ENCODE results near the gene NBDY.
"Not testable (repeated sequence)": the region's sequence is repeated elsewhere in the genome, so short reads cannot be mapped to it uniquely, and the experiment has no call there.

NBDY gene

GRCh38 chrX:56780681-56781649 lies 51.9 kb downstream of the NBDY start:
- not testable (repeated sequence) for H3K4me1 ChIP-seq (ENCODE audit: control insufficient read depth, insufficient read depth, low read length, unreplicated experiment); H2AFZ ChIP-seq (ENCODE audit: low read length, unreplicated experiment); H3K27ac ChIP-seq (ENCODE audit: low read depth, low read length); H3K27me3 ChIP-seq (ENCODE audit: insufficient read depth, low read length); H3K36me3 ChIP-seq (ENCODE audit: insufficient read depth, low read length); H3K4me3 ChIP-seq (ENCODE audit: low read depth, low read length); H3K79me2 ChIP-seq (ENCODE audit: control insufficient read depth, insufficient read depth, low read length, unreplicated experiment)

DNA sequence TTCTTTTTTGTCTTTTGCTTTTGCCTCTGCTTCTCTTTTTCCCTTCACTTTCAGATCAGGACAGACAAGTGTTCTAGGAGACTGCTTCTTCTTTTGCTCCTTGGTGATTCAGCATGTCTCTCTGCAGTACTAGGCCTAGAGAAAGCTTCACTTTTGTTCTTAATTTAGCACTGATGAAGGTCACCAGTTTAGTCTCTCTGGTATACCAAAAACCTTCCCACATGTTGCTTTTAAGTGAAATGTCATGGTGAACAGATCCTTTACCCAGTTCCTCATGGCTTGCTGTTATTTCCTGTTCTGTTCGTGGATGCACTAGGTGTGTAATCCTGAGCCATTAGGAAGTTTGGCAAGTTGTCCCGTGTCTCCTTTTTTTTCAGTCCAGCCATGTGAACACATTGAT lies 53.3 kb downstream of the NBDY start:
- H3K36me3 ChIP-seq (ENCODE audit: insufficient read depth, low read length) = no peaks in the 10 kb centered on the region
- no peak overlapping the region for H3K4me3 ChIP-seq (ENCODE audit: low read depth, low read length)
- no peaks in the 10 kb centered on the region for H3K4me1 ChIP-seq (ENCODE audit: control insufficient read depth, insufficient read depth, low read length, unreplicated experiment)
- H2AFZ ChIP-seq (ENCODE audit: low read length, unreplicated experiment) = no peak overlapping the region
- no peaks in the 10 kb centered on the region for H3K27me3 ChIP-seq (ENCODE audit: insufficient read depth, low read length)
- no peak overlapping the region for H3K27ac ChIP-seq (ENCODE audit: low read depth, low read length)
- no peaks in the 10 kb centered on the region for H3K79me2 ChIP-seq (ENCODE audit: control insufficient read depth, insufficient read depth, low read length, unreplicated experiment)

DNA sequence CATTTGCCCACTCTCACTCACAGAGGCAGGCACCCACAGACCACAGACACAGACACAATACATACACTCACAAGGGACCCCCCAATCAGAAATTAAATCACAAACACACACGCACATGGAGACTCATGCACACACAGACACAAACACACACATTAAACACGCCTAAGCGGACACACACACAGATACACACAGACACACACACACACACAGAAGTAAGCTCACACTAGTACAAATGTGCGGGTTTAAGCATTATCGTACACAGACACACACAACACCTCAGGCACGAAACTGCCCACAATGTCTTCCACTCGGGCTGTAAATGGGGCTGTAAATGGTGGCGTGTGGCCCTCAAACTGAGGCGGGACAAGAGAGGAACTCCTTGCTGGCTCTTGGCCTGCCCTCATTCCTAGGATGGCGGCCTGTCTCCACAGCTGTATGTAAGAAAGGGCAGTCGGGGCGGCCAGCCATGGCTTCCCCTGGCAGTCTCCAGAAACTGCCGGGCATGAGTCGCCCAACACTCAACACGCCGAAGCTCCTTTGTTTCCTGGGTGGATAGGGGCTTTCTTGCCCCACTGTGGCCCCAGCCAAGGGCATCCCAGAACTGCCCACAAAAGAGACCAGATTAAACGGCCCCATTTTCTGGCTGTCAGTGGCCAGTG lies 53.9 kb downstream of the NBDY start:
- no peak overlapping the region for H3K27ac ChIP-seq (ENCODE audit: low read depth, low read length)

DNA sequence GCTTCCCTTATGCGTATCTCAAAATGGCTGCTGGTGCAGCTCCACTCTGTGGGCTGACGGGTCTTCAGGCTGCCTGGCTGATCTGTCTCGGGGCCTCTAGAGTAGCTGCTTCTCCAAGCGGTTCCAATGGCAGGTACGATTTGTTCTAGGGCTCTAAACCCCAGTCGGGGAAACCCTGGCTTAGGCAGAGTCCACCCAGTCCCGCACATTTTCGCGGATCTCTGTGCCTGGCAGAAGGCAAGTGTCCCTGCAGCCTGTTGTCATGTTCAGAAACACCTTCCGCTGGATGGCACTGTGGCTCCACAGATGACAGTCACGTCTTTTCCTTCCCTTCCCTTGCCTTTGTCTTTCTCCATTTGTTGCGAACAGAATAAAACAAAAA lies 54.4 kb downstream of the NBDY start:
- Histone ChIP-seq H3K27ac (ENCODE audit: low read depth, low read length) (no peak overlapping the region), H2AFZ (ENCODE audit: low read length, unreplicated experiment) (no peak overlapping the region), H3K79me2 (ENCODE audit: control insufficient read depth, insufficient read depth, low read length, unreplicated experiment) (no peaks in the 10 kb centered on the region), H3K4me3 (ENCODE audit: low read depth, low read length) (no peak overlapping the region), H3K27me3 (ENCODE audit: insufficient read depth, low read length) (no peaks in the 10 kb centered on the region), H3K36me3 (ENCODE audit: insufficient read depth, low read length) (no peaks in the 10 kb centered on the region), H3K4me1 (ENCODE audit: control insufficient read depth, insufficient read depth, low read length, unreplicated experiment) (no peaks in the 10 kb centered on the region)

More for the DNA sequence above, 53.9 kb downstream of the NBDY start:
- Histone ChIP-seq H3K4me1 (ENCODE audit: control insufficient read depth, insufficient read depth, low read length, unreplicated experiment) (no peaks in the 10 kb centered on the region), H2AFZ (ENCODE audit: low read length, unreplicated experiment) (no peak overlapping the region), H3K36me3 (ENCODE audit: insufficient read depth, low read length) (no peaks in the 10 kb centered on the region), H3K4me3 (ENCODE audit: low read depth, low read length) (no peak overlapping the region), H3K79me2 (ENCODE audit: control insufficient read depth, insufficient read depth, low read length, unreplicated experiment) (no peaks in the 10 kb centered on the region), H3K27me3 (ENCODE audit: insufficient read depth, low read length) (no peaks in the 10 kb centered on the region)

DNA sequence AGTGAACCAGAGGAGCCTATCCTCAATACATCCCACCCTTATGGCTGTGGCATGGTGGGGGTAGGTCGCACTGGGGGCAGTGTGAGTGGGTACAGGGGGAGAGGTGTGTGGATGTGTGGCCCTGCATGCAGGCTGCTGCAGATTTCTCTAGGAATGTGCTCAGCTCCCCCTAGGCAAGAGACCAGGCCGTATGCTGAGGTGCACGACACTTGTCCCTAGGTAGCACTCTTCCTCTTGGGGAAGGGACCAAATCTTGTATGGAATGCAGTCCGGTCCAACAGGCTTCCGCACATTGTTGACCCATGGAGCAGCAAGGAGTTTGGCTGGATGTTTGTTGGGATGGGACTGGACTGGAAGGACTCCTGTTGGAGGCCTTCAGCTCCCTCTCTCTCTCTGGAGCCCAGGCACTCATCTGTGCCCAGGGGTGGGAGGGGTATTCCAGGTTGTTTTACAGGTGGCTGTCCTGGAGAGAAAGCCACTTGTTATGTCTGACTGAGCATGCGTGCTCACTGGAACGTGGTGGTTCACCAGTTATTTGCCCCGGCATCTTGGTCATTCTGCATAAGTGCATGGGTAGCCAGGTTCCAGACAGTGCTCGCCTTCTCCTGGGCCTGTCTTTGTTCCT lies 55.1 kb downstream of the NBDY start:
- Histone ChIP-seq H3K79me2 (ENCODE audit: control insufficient read depth, insufficient read depth, low read length, unreplicated experiment) (no peaks in the 10 kb centered on the region), H3K27ac (ENCODE audit: low read depth, low read length) (no peak overlapping the region), H3K36me3 (ENCODE audit: insufficient read depth, low read length) (no peaks in the 10 kb centered on the region), H2AFZ (ENCODE audit: low read length, unreplicated experiment) (no peak overlapping the region), H3K27me3 (ENCODE audit: insufficient read depth, low read length) (no peaks in the 10 kb centered on the region), H3K4me3 (ENCODE audit: low read depth, low read length) (no peak overlapping the region), H3K4me1 (ENCODE audit: control insufficient read depth, insufficient read depth, low read length, unreplicated experiment) (no peaks in the 10 kb centered on the region)

DNA sequence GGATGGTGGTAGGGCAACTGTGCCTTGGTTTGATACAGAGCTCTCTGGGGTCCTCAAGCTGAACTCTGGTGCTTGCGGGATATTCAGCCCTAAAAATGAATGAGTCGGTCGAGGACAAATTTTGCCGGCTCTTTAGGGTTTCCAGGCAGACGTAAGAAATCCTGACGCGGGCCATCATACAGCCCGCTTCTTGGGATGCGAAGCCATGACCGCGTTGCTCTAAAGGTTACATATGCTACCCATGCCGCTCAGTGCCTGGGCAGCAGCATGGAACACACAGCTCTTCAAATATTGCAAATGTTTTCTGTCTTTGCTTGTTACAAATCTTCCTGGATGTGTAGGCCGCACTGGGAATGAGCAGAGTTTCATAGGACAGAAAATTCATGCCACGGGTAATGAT lies 55.6 kb downstream of the NBDY start:
- H3K36me3 ChIP-seq (ENCODE audit: insufficient read depth, low read length) = no peaks in the 10 kb centered on the region
- H3K79me2 ChIP-seq (ENCODE audit: control insufficient read depth, insufficient read depth, low read length, unreplicated experiment) = no peaks in the 10 kb centered on the region
- H3K27ac ChIP-seq (ENCODE audit: low read depth, low read length) = no peak overlapping the region
- H3K4me3 ChIP-seq (ENCODE audit: low read depth, low read length) = no peak overlapping the region
- H3K27me3 ChIP-seq (ENCODE audit: insufficient read depth, low read length) = no peaks in the 10 kb centered on the region
- H2AFZ ChIP-seq (ENCODE audit: low read length, unreplicated experiment) = no peak overlapping the region
- H3K4me1 ChIP-seq (ENCODE audit: control insufficient read depth, insufficient read depth, low read length, unreplicated experiment) = no peaks in the 10 kb centered on the region

DNA sequence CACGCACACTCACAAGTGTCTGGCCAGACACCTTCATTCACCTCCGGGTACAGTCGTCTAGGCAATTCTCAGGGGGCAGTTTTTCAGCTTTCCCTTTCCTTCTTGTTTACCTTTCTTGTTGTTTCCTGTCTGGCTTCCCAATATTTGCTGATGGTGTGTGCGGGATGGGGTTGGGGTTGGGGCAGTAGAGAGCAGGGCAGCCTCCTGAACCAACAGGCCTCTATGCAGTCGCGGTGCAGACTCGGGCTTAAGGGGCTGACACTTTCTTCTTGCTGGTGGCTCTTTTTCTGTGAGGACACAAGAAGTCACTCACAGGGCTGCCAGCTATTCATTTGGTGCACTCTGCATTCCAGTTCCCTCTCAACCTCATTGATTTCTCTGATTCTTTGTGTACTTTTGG lies 56.4 kb downstream of the NBDY start:
- Histone ChIP-seq H3K4me3 (ENCODE audit: low read depth, low read length) (no peak overlapping the region), H3K27me3 (ENCODE audit: insufficient read depth, low read length) (no peaks in the 10 kb centered on the region), H3K4me1 (ENCODE audit: control insufficient read depth, insufficient read depth, low read length, unreplicated experiment) (no peaks in the 10 kb centered on the region), H3K36me3 (ENCODE audit: insufficient read depth, low read length) (no peaks in the 10 kb centered on the region), H3K79me2 (ENCODE audit: control insufficient read depth, insufficient read depth, low read length, unreplicated experiment) (no peaks in the 10 kb centered on the region), H3K27ac (ENCODE audit: low read depth, low read length) (no peak overlapping the region), H2AFZ (ENCODE audit: low read length, unreplicated experiment) (no peak overlapping the region)

GRCh38 chrX:56786889-56787733 lies 58.1 kb downstream of the NBDY start:
- H3K79me2 ChIP-seq (ENCODE audit: control insufficient read depth, insufficient read depth, low read length, unreplicated experiment) = no peaks in the 10 kb centered on the region
- no peaks in the 10 kb centered on the region for H3K4me1 ChIP-seq (ENCODE audit: control insufficient read depth, insufficient read depth, low read length, unreplicated experiment)
- no peaks in the 10 kb centered on the region for H3K27me3 ChIP-seq (ENCODE audit: insufficient read depth, low read length)
- H3K27ac ChIP-seq (ENCODE audit: low read depth, low read length) = no peak overlapping the region
- no peak overlapping the region for H2AFZ ChIP-seq (ENCODE audit: low read length, unreplicated experiment)
- H3K36me3 ChIP-seq (ENCODE audit: insufficient read depth, low read length) = no peaks in the 10 kb centered on the region
- no peak overlapping the region for H3K4me3 ChIP-seq (ENCODE audit: low read depth, low read length)

GRCh38 chrX:56787734-56788152 lies 58.7 kb downstream of the NBDY start:
- no peaks in the 10 kb centered on the region for H3K4me1 ChIP-seq (ENCODE audit: control insufficient read depth, insufficient read depth, low read length, unreplicated experiment)
- H3K27ac ChIP-seq (ENCODE audit: low read depth, low read length) = no peak overlapping the region
- H3K4me3 ChIP-seq (ENCODE audit: low read depth, low read length) = no peak overlapping the region
- H3K36me3 ChIP-seq (ENCODE audit: insufficient read depth, low read length) = no peaks in the 10 kb centered on the region
- no peaks in the 10 kb centered on the region for H3K27me3 ChIP-seq (ENCODE audit: insufficient read depth, low read length)
- H3K79me2 ChIP-seq (ENCODE audit: control insufficient read depth, insufficient read depth, low read length, unreplicated experiment) = no peaks in the 10 kb centered on the region
- no peak overlapping the region for H2AFZ ChIP-seq (ENCODE audit: low read length, unreplicated experiment)

GRCh38 chrX:56788229-56788628 lies 59.2 kb downstream of the NBDY start:
- H3K4me1 ChIP-seq (ENCODE audit: control insufficient read depth, insufficient read depth, low read length, unreplicated experiment) = peaks cover 2% of the 10 kb centered on the region
- H3K27ac ChIP-seq (ENCODE audit: low read depth, low read length) = no peak overlapping the region
- H3K4me3 ChIP-seq (ENCODE audit: low read depth, low read length) = no peak overlapping the region

More at GRCh38 chrX:56788229-56788628, 59.2 kb downstream of the NBDY start:
- H3K79me2 ChIP-seq (ENCODE audit: control insufficient read depth, insufficient read depth, low read length, unreplicated experiment) = no peaks in the 10 kb centered on the region
- H3K27me3 ChIP-seq (ENCODE audit: insufficient read depth, low read length) = no peaks in the 10 kb centered on the region
- no peak overlapping the region for H2AFZ ChIP-seq (ENCODE audit: low read length, unreplicated experiment)
- H3K36me3 ChIP-seq (ENCODE audit: insufficient read depth, low read length) = no peaks in the 10 kb centered on the region

All from ACC112 (cell line).